Measurements from ENCODE around the gene SMIM28. TPM values are rescaled to one million over a fixed set of nuclear protein-coding genes. Genes with fewer than 3 reads are reported as not detected.
A peak's percentile ranks its signal among the peaks of the same experiment; 100 is the strongest.

Gene SMIM28
- total RNA-seq (not detected), polyA plus RNA-seq (not detected)

DNA sequence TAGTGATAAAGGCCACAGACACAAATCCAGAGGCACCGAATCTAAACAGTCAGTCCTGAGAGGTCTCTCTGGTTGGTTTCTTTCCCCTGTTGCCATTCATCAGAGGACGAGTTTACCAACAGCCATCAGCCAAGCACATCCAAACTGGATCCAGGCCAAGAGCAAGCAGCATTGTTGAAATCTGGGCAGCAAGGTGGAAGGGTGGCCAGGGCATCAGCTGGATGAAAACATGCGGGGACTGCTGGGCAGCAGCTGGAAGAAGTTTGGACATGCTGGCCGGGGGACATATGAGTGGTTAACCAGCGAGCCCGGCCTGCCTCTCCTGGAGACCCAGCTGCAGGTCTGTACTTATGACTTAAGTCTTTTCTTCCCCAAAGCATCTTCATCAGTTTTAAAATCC lies at the start of gene SMIM28:
Gene SMIM28, plus strand, starts transcription at position 62 of the 400 bp plus-strand sequence. Its CDS starts 168 bp downstream, at position 230.
- no peak within 1 kb of the TSS for H3K27ac ChIP-seq (ENCODE audit: insufficient read depth, low read length, poor library complexity, severe bottlenecking)
- no peak within 1 kb of the TSS for H3K27ac Mint-ChIP-seq
- DNase-seq (no peak), ATAC-seq (ENCODE audit: low read depth in 2 of 2) (no peak)
- no peak within 1 kb of the TSS for H3K4me3 ChIP-seq (ENCODE audit: low read depth, low read length)
- H3K4me1 ChIP-seq (ENCODE audit: control insufficient read depth, insufficient read depth, low read length, poor library complexity, severe bottlenecking), result no peaks in the 10 kb centered on the region
- no peaks in the 10 kb centered on the region for H3K36me3 Mint-ChIP-seq
- peak within 1 kb of the TSS in 1 of 4 donors; percentile 30 for H3K4me3 Mint-ChIP-seq
- H3K4me1 Mint-ChIP-seq, result no peaks in the 10 kb centered on the region
- H3K9me3 ChIP-seq (ENCODE audit: control insufficient read depth in 2 of 2, low read length in 2 of 2), result no peaks in the 10 kb centered on the region
- peaks cover 0 to 2% (median 0%) of the 10 kb centered on the region in 7 donors for H3K9me3 Mint-ChIP-seq
- H3K27me3 Mint-ChIP-seq, result peaks cover 24% of the 10 kb centered on the region
- no peaks in the 10 kb centered on the region for H3K36me3 ChIP-seq (ENCODE audit: control insufficient read depth, insufficient read depth, low read length)
- H3K27me3 ChIP-seq (ENCODE audit: control insufficient read depth, insufficient read depth, low read length), result peaks cover 3% of the 10 kb centered on the region

- no peak for ATAC-seq (ENCODE audit: low read depth in 2 of 2)
- H3K9me3 Mint-ChIP-seq, result peaks cover 0 to 3% (median 0%) of the 10 kb centered on the region in 7 donors
- peaks cover 2% of the 10 kb centered on the region for H3K27me3 ChIP-seq (ENCODE audit: control insufficient read depth, insufficient read depth, low read length)
- H3K36me3 Mint-ChIP-seq, result no peaks in the 10 kb centered on the region
- H3K4me3 Mint-ChIP-seq, result no peak overlapping the region
- no peaks in the 10 kb centered on the region for H3K4me1 ChIP-seq (ENCODE audit: control insufficient read depth, insufficient read depth, low read length, poor library complexity, severe bottlenecking)
- H3K27ac ChIP-seq (ENCODE audit: insufficient read depth, low read length, poor library complexity, severe bottlenecking), result no peak overlapping the region
- no peak for DNase-seq
- H3K9me3 ChIP-seq (ENCODE audit: control insufficient read depth in 2 of 2, low read length in 2 of 2), result no peaks in the 10 kb centered on the region
- H3K4me1 Mint-ChIP-seq, result no peaks in the 10 kb centered on the region
- H3K27ac Mint-ChIP-seq, result no peak overlapping the region
- H3K27me3 Mint-ChIP-seq, result no peaks in the 10 kb centered on the region
- no peaks in the 10 kb centered on the region for H3K36me3 ChIP-seq (ENCODE audit: control insufficient read depth, insufficient read depth, low read length)
- no peak overlapping the region for H3K4me3 ChIP-seq (ENCODE audit: low read depth, low read length)
Measured at GRCh38 chr6:138328210-138328609, 49.5 kb upstream of the SMIM28 start.

DNA sequence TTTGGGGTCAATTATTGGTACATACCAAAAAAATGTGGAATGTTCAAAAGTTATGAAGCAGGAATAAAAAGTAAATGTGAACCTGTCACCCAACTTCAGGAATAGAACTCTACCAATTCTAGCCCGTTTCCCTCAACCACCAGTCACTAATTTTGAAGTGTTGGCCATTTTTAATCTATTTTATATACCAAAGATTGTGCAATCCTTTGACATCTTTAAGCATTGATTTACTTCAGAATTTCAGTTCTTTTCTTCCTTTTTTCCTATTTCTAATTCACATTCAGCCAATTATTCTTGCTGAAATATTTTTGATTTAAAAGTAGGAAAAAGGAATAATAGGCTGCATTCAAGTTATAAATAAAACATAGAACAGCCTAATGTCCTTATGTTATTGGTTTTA lies 46.9 kb upstream of the SMIM28 start:
- Mint-ChIP-seq H3K36me3 (no peaks in the 10 kb centered on the region), H3K9me3 (peaks cover 0 to 4% (median 0%) of the 10 kb centered on the region in 7 donors), H3K4me1 (no peaks in the 10 kb centered on the region), H3K4me3 (no peak overlapping the region), H3K27ac (no peak overlapping the region), H3K27me3 (peaks cover 2% of the 10 kb centered on the region)
- H3K27ac ChIP-seq (ENCODE audit: insufficient read depth, low read length, poor library complexity, severe bottlenecking), result no peak overlapping the region
- no peak overlapping the region for H3K4me3 ChIP-seq (ENCODE audit: low read depth, low read length)
- peaks cover 2% of the 10 kb centered on the region for H3K27me3 ChIP-seq (ENCODE audit: control insufficient read depth, insufficient read depth, low read length)
- no peaks in the 10 kb centered on the region for H3K36me3 ChIP-seq (ENCODE audit: control insufficient read depth, insufficient read depth, low read length)
- ATAC-seq (ENCODE audit: low read depth in 2 of 2) (no peak), DNase-seq (no peak)
- H3K4me1 ChIP-seq (ENCODE audit: control insufficient read depth, insufficient read depth, low read length, poor library complexity, severe bottlenecking), result no peaks in the 10 kb centered on the region
- no peaks in the 10 kb centered on the region for H3K9me3 ChIP-seq (ENCODE audit: control insufficient read depth in 2 of 2, low read length in 2 of 2)

DNA sequence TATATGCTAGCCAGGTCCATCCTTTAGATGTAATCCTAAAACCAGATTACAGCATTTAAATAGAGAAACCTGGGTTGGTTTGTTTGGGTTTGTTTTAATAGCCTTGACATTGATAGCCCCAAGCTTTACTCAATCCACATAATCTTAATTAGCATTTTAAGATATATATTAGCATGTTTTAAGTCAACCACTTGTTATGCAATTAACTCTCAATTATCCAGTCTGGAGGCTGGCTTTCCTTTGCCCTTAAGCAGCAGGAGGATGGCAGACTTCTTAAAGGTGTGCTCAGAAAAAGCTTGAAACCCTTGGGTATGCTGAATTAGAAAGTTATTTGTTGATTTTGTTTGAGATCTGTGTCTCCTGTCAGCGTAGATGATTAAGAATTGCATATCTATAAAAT lies 46.3 kb upstream of the SMIM28 start:
- H3K36me3 ChIP-seq (ENCODE audit: control insufficient read depth, insufficient read depth, low read length), result no peaks in the 10 kb centered on the region
- H3K9me3 Mint-ChIP-seq, result peaks cover 0 to 2% (median 0%) of the 10 kb centered on the region in 7 donors
- no peaks in the 10 kb centered on the region for H3K4me1 ChIP-seq (ENCODE audit: control insufficient read depth, insufficient read depth, low read length, poor library complexity, severe bottlenecking)
- H3K27ac ChIP-seq (ENCODE audit: insufficient read depth, low read length, poor library complexity, severe bottlenecking), result no peak overlapping the region
- no peak overlapping the region for H3K4me3 Mint-ChIP-seq
- H3K27me3 ChIP-seq (ENCODE audit: control insufficient read depth, insufficient read depth, low read length), result peaks cover 2% of the 10 kb centered on the region
- DNase-seq, result no peak
- H3K9me3 ChIP-seq (ENCODE audit: control insufficient read depth in 2 of 2, low read length in 2 of 2), result no peaks in the 10 kb centered on the region
- no peak for ATAC-seq (ENCODE audit: low read depth in 2 of 2)
- no peak overlapping the region for H3K4me3 ChIP-seq (ENCODE audit: low read depth, low read length)
- no peak overlapping the region for H3K27ac Mint-ChIP-seq
- peaks cover 5% of the 10 kb centered on the region for H3K27me3 Mint-ChIP-seq
- no peaks in the 10 kb centered on the region for H3K36me3 Mint-ChIP-seq
- no peaks in the 10 kb centered on the region for H3K4me1 Mint-ChIP-seq

DNA sequence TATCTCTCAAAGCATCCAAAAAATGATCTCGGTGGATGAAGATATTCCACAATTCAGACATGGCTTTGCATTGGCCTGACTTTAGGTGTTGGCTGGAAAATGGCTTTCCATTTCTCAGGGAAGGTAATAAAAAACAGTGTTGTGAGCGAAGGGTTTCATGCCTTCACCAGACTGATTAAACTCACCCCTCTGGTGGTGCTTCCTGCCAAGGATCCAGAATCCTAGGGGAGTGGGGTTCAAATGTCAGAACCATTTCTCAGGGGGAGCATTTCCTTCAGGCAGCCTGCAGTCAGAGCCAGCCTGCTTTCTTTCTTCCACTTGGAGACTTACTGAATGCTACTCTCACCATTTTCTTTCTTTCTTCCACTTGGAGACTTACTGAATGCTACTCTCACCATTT lies 45.7 kb upstream of the SMIM28 start:
- Mint-ChIP-seq H3K27ac (no peak overlapping the region), H3K4me1 (no peaks in the 10 kb centered on the region), H3K9me3 (peaks cover 0 to 2% (median 0%) of the 10 kb centered on the region in 7 donors), H3K27me3 (peaks cover 5% of the 10 kb centered on the region), H3K36me3 (no peaks in the 10 kb centered on the region), H3K4me3 (no peak overlapping the region)
- peaks cover 4% of the 10 kb centered on the region for H3K27me3 ChIP-seq (ENCODE audit: control insufficient read depth, insufficient read depth, low read length)
- ATAC-seq (ENCODE audit: low read depth in 2 of 2), result no peak
- no peak for DNase-seq
- no peaks in the 10 kb centered on the region for H3K9me3 ChIP-seq (ENCODE audit: control insufficient read depth in 2 of 2, low read length in 2 of 2)
- H3K36me3 ChIP-seq (ENCODE audit: control insufficient read depth, insufficient read depth, low read length), result no peaks in the 10 kb centered on the region
- H3K4me3 ChIP-seq (ENCODE audit: low read depth, low read length), result no peak overlapping the region
- no peaks in the 10 kb centered on the region for H3K4me1 ChIP-seq (ENCODE audit: control insufficient read depth, insufficient read depth, low read length, poor library complexity, severe bottlenecking)
- no peak overlapping the region for H3K27ac ChIP-seq (ENCODE audit: insufficient read depth, low read length, poor library complexity, severe bottlenecking)

DNA sequence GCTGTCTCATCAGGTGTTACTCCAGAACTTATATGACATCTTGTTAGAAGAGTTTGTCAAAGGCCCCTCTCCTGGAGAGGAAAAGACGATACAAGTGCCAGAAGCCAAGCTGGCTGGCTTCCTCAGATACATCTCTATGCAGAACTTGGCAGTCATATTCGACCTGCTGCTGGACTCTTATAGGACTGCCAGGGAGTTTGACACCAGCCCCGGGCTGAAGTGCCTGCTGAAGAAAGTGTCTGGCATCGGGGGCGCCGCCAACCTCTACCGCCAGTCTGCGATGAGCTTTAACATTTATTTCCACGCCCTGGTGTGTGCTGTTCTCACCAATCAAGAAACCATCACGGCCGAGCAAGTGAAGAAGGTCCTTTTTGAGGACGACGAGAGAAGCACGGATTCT lies 43.7 kb upstream of the SMIM28 start:
- no peak overlapping the region for H3K4me3 Mint-ChIP-seq
- H3K27me3 Mint-ChIP-seq, result peaks cover 8% of the 10 kb centered on the region
- H3K36me3 Mint-ChIP-seq, result no peaks in the 10 kb centered on the region
- Histone ChIP-seq H3K36me3 (ENCODE audit: control insufficient read depth, insufficient read depth, low read length) (no peaks in the 10 kb centered on the region), H3K4me3 (ENCODE audit: low read depth, low read length) (no peak overlapping the region), H3K4me1 (ENCODE audit: control insufficient read depth, insufficient read depth, low read length, poor library complexity, severe bottlenecking) (no peaks in the 10 kb centered on the region), H3K27ac (ENCODE audit: insufficient read depth, low read length, poor library complexity, severe bottlenecking) (no peak overlapping the region), H3K27me3 (ENCODE audit: control insufficient read depth, insufficient read depth, low read length) (peaks cover 4% of the 10 kb centered on the region), H3K9me3 (ENCODE audit: control insufficient read depth in 2 of 2, low read length in 2 of 2) (no peaks in the 10 kb centered on the region)
- H3K27ac Mint-ChIP-seq, result no peak overlapping the region
- ATAC-seq (ENCODE audit: low read depth in 2 of 2) (no peak), DNase-seq (no peak)
- H3K9me3 Mint-ChIP-seq, result peaks cover 0 to 2% (median 0%) of the 10 kb centered on the region in 7 donors
- no peaks in the 10 kb centered on the region for H3K4me1 Mint-ChIP-seq

- no peak overlapping the region for H3K27ac Mint-ChIP-seq
Measured at GRCh38 chr6:138334963-138335362, 42.7 kb upstream of the SMIM28 start.

DNA sequence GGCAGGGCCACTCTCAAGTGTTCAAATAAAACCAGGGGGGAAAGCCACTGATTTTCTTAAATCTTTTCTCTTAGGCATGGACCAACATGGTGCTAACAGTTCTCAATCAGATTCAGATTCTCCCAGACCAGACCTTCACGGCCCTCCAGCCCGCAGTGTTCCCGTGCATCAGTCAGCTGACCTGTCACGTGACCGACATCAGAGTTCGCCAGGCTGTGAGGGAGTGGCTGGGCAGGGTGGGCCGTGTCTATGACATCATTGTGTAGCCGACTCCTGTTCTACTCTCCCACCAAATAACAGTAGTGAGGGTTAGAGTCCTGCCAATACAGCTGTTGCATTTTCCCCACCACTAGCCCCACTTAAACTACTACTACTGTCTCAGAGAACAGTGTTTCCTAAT lies 41.5 kb upstream of the SMIM28 start:
- Histone ChIP-seq H3K27me3 (ENCODE audit: control insufficient read depth, insufficient read depth, low read length) (peaks cover 8% of the 10 kb centered on the region), H3K27ac (ENCODE audit: insufficient read depth, low read length, poor library complexity, severe bottlenecking) (no peak overlapping the region), H3K36me3 (ENCODE audit: control insufficient read depth, insufficient read depth, low read length) (no peaks in the 10 kb centered on the region), H3K9me3 (ENCODE audit: control insufficient read depth in 2 of 2, low read length in 2 of 2) (no peaks in the 10 kb centered on the region), H3K4me1 (ENCODE audit: control insufficient read depth, insufficient read depth, low read length, poor library complexity, severe bottlenecking) (no peaks in the 10 kb centered on the region), H3K4me3 (ENCODE audit: low read depth, low read length) (no peak overlapping the region)
- Mint-ChIP-seq H3K9me3 (peaks cover 0 to 2% (median 0%) of the 10 kb centered on the region in 7 donors), H3K4me3 (no peak overlapping the region), H3K4me1 (no peaks in the 10 kb centered on the region), H3K27ac (no peak overlapping the region), H3K27me3 (peaks cover 20% of the 10 kb centered on the region), H3K36me3 (no peaks in the 10 kb centered on the region)
- ATAC-seq (ENCODE audit: low read depth in 2 of 2), result no peak
- no peak for DNase-seq

More at GRCh38 chr6:138334963-138335362, 42.7 kb upstream of the SMIM28 start:
- DNase-seq (no peak), ATAC-seq (ENCODE audit: low read depth in 2 of 2) (no peak)
- H3K27ac ChIP-seq (ENCODE audit: insufficient read depth, low read length, poor library complexity, severe bottlenecking), result no peak overlapping the region
- peaks cover 4% of the 10 kb centered on the region for H3K27me3 ChIP-seq (ENCODE audit: control insufficient read depth, insufficient read depth, low read length)
- Mint-ChIP-seq H3K36me3 (no peaks in the 10 kb centered on the region), H3K27me3 (peaks cover 14% of the 10 kb centered on the region), H3K4me3 (no peak overlapping the region), H3K9me3 (peaks cover 0 to 2% (median 0%) of the 10 kb centered on the region in 7 donors), H3K4me1 (no peaks in the 10 kb centered on the region)
- H3K4me3 ChIP-seq (ENCODE audit: low read depth, low read length), result no peak overlapping the region
- no peaks in the 10 kb centered on the region for H3K9me3 ChIP-seq (ENCODE audit: control insufficient read depth in 2 of 2, low read length in 2 of 2)
- H3K4me1 ChIP-seq (ENCODE audit: control insufficient read depth, insufficient read depth, low read length, poor library complexity, severe bottlenecking), result no peaks in the 10 kb centered on the region
- H3K36me3 ChIP-seq (ENCODE audit: control insufficient read depth, insufficient read depth, low read length), result no peaks in the 10 kb centered on the region
